Activated T-helper 1 cell treated with Interleukin-2 at 50 U/mL for 16 hours (primary cell): ENCODE measurements around the gene ZNF524.
A peak's percentile ranks its signal among the peaks of the same experiment; 100 is the strongest.

ENCODE experiments used
- DNase-seq: peaks from one replicate; pipeline ENCODE4 v3.0.0-alpha.2; 2020; ENCODE audit warnings: low read depth

Gene ZNF524

DNA sequence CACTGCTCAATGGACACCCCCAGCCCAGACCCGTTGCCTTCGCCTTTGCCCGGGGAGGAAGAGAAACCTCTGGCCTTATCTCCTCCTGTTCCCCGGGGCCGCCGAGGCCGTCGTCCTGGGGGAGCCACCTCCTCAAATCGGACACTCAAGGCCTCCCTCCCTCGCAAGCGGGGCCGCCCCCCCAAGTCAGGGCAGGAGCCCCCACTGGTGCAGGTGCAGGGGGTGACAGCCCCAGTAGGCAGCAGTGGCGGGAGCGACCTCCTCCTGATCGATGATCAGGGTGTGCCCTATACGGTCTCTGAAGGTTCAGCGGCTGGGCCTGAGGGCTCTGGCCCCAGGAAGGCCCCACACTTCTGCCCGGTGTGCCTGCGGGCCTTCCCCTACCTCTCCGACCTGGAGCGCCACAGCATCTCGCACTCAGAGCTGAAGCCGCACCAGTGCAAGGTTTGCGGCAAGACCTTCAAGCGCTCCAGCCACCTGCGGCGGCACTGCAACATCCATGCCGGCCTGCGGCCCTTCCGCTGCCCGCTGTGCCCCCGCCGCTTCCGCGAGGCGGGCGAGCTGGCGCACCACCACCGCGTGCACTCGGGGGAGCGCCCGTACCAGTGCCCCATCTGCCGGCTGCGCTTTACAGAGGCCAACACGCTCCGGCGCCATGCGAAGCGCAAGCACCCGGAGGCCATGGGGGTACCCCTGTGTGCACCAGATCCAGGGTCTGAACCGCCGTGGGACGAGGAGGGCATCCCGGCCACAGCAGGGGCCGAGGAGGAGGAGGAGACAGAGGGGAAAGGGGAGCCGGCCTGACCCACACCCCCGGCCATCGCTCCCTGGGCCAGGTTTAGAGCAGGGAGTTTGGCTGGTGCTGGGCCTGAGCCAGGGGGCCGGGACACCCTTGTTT, 2.3 kb downstream of the ZNF524 start:
- no peak for DNase-seq

DNA sequence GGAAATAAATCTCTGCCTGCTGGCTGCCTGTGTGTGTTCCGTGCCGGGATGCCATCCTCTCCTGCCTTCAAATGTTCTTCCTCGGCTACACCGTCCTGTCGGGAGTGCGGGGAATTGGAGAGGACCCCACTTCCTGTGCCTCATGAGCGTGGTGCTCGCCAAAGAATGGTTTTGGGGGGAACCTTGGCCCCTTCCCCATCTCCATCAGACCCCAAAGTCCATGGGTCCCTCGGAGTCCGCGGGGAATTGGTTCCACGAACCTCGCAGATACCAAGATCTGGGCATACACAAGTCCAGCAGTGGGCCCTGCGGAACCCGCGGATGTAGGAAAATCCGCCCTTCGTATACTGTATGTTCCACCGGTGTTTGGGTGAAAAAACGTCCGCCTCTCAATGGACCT, 3.0 kb downstream of the ZNF524 start:
- DNase-seq, result no peak

DNA sequence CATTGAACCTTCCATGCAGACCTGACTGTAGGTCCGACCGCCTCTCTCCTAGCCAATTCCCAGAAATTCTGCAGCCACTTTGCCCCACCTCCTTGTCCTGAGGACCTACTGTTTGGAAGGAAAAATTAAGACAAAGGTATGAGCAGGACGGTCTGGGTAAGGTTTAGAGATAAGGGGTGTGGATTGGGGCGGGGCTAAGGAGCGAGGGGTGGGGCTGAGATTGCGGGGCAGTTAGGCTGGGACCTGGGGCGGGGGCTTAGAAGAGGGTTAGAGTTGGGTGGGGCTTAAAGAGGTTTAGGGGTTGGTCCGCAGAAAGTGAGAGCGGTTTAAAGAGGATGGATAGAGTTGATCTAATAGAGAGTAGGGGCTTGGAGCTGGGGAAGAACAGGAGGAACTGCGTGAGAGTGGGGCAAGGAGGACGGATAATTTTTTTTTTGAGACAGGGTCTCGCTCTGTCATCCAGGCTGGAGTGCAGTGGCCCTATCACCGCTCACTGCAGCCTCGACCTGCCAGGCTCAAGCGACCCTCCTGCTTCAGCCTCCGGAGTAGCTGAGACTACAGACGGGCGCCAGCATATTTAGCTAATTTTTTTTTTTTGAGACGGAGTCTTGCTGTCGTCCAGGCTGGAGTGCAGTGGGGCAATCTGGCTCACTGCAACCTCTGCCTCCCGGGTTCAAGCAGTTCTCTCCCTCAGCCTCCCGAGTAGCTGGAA, 3.6 kb downstream of the ZNF524 start:
- no peak for DNase-seq

DNA sequence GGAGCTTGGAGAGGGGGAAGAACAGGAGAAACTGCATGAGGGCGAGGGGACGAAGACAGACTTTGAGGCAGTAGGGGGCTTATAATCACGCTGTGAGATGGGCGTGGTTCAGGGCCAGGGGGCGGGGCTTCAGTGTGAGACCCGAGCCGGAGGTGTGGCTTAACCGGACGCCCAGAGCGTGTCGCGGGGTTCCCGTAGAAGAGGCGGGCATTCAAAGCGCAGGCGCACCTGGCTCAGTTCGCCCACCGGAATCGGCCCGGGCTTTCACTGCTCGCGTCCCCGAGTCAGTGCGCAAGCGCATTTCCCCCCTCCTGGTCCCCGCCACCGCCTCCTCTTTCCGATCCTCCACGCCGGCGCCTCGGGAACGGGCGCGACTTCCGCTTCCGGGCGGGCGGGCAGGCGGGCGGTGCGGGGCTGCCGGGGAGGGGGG, 5.1 kb downstream of the ZNF524 start:
- DNase-seq, result peak; percentile 96

DNA sequence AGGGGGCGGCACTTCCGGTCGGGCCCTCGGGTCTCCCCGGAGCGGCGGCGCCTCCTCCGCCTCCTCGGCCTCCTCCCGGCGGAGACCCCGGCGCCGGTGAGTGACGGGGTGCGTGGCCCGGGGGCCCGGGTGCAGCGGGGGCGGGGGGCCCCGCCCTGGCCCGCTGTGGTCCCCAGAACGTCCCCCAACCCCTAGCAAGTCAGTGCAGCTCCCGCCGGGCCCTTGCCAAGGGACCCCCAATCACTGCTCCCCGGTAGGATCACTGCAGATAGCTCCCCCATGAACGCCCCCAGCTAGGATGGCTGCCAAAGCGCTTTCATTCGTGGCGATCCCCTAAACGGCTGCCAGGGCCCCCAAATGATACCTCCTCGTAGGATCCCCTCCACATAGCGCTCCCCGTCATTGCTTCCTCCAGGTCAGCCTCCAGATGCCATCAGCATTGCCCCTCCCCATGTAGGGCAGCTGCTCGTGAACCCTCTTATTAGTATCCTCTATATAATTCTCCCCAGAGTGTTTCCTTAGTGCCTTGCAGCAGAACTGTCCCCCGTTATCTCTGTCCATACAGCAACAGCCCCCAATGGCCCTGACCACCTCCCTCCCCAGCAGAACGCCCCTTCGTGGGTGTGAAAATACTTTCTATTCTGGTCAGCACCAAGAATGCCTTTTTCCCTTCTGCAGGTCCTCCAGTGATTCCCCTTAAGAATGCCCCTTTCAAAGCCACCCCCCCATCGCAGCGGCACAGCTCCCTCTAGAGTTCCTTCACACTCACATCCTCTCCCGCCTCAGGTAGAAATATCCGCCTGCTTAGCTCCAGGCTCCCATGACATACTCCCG, 5.8 kb downstream of the ZNF524 start, which contains the start of gene ZNF865:
Gene ZNF865, plus strand, starts transcription at position 11 of the 834 bp plus-strand sequence. CDS start 7,972 bp downstream, outside the sequence.
- DNase-seq, result peak; percentile 49

DNA sequence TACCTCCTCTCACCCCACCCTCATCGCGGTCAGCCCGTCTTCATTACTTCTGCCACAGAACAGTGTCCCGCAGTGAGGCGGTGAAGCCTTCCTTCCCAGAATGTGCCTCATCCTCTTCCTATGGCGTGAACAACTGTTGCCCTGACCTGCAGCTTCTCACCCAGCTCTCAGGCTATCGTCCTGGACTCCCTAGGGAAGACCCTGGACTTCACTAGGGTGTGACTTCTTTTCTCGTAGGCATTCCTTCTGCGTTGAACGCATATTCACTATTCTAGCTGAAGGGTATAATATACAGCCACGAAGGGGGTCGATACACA, 6.3 kb downstream of the ZNF524 start:
- no peak for DNase-seq

DNA sequence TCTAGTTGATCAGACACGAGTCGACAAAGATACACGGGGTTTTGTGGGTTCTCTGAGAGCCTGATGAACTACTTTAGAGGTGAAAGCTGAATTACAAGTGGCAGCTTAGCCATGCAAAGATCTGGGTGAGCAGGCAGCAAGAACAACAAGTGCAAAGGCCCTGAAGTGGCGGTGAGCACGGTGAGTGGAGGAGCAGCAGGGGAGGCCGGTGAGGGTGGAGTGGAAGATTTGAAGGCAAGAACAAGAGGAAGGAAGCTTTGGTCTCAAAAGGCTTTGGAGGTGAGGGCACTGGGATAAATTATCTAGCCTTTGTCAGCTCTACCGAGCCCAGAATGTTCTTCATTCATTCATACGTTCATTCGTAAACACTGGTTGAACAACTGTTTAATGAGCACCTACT, 6.7 kb downstream of the ZNF524 start:
- no peak for DNase-seq

DNA sequence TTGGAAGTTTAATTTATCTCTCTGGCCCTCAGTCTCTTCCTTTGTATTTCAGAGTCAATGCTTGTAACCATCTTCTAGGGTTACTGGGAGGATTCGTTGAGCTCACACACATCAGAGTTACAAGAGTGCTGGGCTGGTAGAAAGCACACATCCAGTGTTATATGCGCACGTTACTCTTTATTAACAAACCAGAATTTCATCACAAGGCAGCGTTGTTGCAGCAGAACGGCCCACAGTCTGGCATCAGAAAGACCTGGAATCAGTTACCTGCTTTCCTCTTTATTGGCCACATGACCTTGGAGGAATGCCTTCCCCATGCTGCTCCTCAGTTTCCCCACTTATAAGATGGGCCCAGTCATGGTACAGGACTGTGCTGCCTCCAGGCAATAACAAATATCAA, 9.2 kb downstream of the ZNF524 start:
- DNase-seq, result no peak

DNA sequence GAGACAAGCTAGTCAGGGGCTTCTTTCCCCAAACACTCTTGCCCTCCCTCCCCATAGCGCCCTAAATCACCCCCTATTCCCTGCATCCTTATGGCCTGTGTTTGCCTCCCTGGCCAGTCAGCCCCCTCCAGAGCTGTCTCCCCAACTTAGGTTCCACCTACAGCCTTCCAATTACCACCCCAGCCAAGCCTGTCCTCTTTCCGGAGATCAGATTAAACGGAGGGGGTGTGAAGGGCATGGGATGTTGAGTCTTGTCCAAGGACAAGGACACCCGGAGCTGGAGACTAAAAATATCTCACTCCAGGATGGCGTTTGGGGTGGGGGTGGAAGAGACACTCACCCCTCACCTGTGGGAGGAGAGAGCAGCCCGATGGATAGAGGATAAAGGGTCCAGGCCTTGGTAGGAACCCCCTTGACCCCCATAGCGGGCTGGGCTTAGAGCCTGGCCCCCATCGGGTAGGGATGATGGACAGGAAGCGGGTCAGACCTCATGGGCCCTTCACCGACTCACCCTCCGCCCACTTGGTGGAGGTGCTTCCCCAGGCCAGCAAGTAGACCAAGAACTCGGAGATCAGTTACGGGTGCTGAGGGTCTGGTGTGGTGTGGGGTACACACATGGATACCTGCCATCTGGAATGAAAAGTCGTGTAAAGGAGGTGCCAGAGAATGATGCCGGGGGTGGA, 11.4 kb downstream of the ZNF524 start:
- DNase-seq, result no peak

DNA sequence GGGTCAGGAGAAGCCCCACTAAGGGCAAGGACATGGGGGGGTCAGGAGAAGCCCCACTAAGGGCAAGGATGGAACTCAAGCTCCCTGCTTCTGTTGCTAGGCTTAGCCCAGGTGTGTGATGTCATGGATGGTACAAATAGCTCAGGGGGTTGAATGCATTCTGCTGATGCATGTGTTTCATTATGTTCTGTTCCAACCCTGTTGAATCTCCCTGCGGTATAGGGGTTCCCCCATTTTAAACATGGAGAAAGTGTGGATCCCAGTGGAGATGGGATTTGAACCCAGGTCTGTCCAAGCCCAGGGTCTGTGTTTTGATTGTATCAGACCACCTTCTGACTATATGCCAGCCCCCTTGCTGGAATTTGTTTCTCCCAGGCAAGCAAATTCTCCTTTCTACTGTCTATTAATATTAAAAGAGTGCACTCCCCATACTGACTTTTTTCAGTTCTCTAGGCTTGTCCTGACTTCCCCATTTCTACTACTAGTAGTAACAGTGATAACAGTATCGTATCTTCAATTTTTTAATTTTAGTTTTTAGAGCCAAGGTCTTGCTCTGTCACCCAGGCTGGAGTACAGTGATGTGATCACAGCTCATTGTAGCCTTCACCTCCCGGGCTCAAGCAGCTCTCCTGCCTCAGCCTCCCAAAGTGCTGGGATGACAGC, 12.0 kb downstream of the ZNF524 start:
- no peak for DNase-seq

DNA sequence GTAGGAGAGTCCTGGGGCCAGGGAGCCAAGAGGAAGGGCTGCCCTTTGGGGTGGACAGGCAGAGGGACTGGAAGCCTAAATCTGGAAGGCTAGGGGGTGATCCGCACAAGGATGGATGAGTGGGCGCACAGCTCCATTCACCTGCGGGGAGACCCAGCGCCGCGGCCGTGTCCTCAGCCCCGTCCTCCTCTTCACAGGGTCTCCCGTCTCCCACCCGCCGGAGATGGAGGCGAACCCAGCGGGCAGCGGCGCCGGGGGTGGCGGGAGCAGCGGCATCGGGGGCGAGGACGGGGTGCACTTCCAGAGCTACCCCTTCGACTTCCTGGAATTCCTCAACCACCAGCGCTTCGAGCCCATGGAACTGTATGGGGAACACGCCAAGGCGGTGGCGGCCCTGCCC, 13.3 kb downstream of the ZNF524 start:
- no peak for DNase-seq

DNA sequence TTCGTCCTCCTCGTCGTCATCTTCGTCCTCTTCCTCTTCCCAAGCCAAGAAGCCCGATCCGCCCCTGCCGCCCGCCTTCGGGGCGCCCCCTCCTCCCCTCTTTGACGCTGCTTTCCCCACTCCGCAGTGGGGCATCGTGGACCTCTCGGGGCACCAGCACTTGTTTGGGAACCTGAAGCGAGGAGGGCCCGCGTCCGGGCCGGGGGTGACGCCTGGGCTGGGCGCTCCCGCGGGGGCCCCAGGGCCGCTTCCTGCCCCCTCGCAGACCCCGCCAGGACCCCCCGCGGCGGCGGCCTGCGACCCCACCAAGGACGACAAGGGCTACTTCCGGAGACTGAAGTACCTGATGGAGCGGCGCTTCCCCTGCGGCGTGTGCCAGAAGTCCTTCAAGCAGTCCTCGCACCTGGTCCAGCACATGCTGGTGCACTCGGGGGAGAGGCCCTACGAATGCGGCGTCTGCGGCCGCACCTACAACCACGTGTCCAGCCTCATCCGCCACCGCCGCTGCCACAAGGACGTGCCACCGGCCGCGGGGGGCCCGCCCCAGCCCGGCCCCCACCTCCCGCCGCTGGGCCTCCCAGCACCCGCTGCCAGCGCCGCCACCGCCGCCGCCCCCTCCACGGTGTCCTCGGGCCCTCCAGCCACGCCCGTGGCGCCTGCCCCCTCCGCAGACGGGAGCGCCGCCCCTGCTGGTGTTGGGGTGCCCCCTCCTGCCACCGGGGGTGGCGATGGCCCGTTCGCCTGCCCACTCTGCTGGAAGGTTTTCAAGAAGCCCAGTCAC, 14.0 kb downstream of the ZNF524 start:
- DNase-seq, result no peak

DNA sequence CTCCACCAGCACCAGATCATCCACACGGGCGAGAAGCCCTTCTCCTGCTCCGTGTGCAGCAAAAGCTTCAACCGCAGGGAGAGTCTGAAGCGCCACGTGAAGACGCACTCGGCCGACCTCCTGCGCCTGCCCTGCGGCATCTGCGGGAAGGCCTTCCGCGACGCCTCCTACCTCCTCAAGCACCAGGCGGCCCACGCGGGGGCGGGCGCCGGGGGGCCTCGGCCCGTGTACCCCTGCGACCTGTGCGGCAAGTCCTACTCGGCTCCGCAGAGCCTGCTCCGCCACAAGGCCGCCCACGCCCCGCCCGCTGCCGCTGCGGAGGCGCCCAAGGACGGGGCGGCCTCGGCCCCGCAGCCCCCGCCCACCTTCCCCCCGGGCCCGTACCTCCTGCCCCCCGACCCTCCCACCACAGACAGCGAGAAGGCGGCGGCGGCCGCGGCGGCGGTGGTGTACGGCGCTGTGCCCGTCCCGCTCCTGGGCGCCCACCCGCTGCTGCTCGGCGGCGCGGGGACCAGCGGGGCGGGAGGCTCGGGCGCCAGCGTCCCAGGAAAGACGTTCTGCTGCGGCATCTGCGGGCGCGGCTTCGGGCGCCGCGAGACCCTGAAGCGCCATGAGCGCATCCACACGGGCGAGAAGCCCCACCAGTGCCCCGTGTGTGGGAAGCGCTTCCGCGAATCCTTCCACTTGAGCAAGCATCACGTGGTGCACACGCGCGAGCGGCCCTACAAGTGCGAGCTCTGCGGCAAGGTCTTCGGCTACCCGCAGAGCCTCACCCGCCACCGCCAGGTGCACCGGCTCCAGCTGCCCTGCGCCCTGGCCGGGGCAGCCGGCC, 14.8 kb downstream of the ZNF524 start:
- no peak for DNase-seq

DNA sequence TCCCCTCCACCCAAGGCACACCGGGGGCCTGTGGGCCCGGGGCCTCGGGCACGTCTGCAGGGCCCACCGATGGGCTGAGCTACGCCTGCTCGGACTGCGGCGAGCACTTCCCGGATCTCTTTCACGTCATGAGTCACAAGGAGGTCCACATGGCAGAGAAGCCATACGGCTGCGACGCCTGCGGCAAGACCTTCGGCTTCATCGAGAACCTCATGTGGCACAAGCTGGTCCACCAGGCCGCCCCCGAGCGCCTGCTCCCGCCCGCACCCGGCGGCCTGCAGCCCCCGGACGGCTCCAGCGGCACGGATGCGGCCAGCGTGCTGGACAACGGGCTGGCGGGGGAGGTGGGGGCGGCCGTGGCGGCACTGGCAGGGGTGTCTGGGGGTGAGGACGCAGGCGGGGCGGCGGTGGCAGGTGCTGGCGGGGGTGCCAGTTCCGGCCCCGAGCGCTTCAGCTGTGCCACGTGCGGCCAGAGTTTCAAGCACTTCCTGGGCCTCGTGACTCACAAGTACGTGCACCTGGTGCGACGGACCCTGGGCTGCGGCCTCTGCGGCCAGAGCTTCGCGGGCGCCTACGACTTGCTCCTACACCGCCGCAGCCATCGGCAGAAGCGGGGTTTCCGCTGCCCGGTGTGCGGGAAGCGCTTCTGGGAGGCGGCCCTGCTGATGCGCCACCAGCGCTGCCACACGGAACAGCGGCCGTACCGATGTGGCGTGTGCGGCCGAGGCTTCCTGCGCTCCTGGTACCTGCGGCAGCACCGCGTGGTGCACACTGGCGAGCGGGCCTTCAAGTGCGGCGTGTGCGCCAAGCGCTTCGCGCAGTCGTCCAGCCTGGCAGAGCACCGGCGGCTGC, 15.7 kb downstream of the ZNF524 start:
- no peak for DNase-seq

DNA sequence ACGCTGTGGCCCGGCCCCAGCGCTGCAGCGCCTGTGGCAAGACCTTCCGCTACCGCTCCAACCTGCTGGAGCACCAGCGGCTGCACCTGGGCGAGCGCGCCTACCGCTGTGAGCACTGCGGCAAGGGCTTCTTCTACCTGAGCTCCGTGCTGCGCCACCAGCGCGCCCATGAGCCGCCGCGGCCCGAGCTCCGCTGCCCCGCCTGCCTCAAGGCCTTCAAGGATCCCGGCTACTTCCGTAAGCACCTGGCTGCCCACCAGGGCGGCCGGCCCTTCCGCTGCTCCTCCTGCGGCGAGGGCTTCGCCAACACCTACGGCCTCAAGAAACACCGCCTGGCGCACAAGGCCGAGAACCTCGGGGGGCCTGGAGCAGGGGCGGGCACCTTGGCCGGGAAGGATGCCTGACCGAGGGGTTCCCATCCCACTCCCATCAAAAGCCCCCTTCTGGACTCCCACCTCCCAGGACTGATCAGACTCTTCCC, 16.3 kb downstream of the ZNF524 start:
- DNase-seq, result no peak

DNA sequence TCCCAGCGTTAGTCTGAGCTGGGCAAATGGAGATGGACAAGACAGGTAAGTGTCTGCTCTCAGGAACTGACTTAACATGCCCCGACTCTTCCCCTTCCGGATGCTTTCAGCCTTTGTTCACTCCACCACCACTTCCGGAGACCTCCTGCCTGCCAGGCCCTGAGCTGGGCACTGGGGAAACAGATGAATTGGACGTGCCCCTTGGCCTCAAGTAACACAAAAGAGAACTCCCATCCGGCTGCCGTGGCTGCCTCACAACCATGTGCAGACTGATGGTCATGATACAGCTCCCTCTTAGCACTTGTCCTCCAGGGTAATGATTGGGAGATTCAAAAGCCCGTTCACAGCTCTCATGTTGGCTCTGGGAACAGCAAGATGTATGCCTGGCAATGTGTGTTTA, 17.3 kb downstream of the ZNF524 start:
- DNase-seq, result no peak

DNA sequence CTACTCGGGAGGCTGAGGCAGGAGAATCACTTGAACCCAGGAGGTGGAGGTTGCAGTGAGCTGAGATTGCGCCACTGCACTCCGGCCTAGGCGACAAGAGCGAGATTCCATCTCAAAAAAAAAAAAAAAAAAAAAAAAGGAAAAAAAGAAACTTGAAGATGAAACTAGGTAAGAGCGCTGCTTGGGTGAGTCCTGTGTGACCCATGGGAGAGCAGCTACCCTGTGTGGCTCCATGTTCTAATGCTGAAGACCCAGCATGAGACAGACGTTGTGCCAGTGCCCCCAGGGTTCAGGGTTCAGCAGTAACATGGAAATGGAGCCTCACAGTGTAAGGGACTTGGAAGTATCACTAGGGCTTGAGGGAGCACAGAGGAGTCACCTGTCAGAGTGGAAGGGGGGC, 18.3 kb downstream of the ZNF524 start:
- DNase-seq, result no peak

DNA sequence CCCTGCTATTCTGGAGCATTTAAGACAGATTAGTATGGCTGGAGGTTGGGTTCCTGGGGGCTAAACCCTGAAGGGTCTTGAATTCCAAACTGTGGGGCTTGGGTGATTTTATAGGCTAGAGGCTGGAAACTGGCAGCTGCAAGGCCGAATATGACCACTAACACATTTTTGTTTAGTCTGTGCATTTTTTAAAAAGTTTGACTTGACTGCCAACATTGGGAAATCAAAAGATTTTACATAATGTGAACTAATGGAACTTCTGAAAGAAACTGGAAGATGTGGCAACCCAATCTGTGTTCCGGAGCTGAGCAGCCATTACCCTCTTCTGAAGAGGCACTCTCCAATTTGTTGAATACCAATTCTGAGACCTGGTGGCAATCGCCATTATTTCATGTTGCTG, 19.2 kb downstream of the ZNF524 start:
- DNase-seq, result no peak
